ENCODE results near the gene INSYN2A.

The INSYN2A gene, protein sequence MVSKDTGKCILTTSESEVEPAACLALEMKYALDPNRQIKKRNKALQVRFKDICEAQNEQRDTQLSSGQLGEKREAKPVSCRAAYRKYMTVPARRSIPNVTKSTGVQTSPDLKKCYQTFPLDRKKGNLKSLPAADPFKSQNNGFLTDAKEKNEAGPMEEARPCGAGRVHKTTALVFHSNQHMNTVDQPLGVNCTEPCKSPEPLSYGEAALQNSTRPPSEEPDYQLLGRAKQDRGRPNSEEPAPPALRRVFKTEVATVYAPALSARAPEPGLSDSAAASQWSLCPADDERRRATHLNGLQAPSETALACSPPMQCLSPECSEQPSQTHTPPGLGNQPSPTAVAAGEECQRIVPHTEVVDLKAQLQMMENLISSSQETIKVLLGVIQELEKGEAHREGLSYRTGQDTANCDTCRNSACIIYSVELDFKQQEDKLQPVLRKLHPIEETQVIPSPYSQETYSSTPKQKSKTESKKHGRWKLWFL

DNA sequence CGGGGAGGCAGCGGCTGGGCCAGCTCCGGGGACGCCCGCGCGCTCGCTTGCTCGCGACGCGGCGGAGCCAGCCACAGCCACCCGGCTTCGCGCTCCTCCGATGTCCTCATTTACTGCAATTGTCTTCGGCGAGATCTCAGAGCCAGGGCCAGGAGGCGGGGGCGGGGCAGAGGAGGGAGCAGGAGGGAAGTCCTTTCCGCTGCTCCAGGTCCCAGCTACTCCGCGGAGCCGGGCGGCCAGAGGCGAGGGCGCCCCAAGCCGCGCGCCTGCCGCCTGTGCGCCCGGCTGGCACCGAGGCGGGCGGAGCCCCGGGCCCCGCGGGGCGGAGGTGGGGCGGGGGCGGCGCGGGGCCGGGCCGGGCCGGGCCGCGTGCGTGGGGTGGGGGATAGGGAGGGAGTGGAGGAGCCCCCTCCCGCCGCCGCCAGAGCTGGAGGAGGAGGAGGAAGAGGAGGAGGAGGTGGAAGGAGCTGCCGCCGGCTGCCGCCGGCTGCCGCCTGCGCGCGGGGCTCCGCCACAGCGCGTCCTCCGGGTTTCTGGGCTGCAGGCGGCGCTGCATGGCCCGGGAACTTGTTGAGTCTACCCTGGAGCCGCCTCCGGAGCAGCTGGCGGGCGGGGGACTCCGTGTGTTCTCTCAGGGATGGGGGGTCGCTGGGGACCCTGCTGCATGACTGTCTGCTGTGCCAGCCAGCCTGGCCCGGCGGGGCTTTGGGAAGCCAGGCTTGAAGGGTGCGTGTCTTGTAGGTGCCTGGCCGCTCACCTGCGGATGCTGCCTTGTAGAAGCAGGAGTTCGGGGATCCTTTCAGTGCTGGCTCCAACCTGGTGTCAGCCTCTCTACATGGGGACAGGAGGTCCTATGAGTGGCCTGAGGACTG lies at the start of gene INSYN2A:
INSYN2A (minus strand) TSS at position 310 of the 872 bp plus-strand sequence. CDS start 20,196 bp downstream, outside the sequence.
- TF ChIP-seq, protein P1, sequence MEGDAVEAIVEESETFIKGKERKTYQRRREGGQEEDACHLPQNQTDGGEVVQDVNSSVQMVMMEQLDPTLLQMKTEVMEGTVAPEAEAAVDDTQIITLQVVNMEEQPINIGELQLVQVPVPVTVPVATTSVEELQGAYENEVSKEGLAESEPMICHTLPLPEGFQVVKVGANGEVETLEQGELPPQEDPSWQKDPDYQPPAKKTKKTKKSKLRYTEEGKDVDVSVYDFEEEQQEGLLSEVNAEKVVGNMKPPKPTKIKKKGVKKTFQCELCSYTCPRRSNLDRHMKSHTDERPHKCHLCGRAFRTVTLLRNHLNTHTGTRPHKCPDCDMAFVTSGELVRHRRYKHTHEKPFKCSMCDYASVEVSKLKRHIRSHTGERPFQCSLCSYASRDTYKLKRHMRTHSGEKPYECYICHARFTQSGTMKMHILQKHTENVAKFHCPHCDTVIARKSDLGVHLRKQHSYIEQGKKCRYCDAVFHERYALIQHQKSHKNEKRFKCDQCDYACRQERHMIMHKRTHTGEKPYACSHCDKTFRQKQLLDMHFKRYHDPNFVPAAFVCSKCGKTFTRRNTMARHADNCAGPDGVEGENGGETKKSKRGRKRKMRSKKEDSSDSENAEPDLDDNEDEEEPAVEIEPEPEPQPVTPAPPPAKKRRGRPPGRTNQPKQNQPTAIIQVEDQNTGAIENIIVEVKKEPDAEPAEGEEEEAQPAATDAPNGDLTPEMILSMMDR (IDR thresholded peaks at IDR 0.05; ENCODE audit: low read depth, low read length, missing control alignments) = peak; percentile 57
- in situ Hi-C loops (cut with HindIII; ENCODE audit: low sequenced_read_pairs) = no loop called here
- peak within 1 kb of the TSS; percentile 43 for H3K4me3 ChIP-seq (ENCODE audit: low read depth, low read length)
- DNase-seq (ENCODE audit: low read depth) = no peak

DNA sequence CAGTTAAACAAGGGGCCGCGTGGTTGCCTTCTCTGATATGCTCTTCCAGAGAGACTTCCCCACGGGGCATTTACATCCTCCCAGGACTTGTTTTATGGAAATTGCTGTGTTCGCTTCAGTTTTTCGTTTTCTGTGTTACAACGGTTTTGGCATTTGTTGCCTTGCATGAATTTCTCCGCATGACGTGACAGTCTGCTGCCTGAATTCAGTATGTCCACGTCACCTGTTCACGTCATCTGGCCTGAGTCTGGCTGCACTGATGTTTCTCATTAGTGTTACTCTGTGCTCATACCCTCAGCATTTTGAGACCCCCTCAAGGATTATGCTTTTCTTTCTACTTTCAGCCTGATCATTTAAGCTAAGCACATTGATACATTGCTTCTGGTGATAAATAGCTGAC lies 49.1 kb upstream of the INSYN2A start:
- in situ Hi-C loops (cut with HindIII; ENCODE audit: low sequenced_read_pairs) = no loop called here
- TF ChIP-seq, protein P1 (IDR thresholded peaks at IDR 0.05; ENCODE audit: low read depth, low read length, missing control alignments) = no peak

DNA sequence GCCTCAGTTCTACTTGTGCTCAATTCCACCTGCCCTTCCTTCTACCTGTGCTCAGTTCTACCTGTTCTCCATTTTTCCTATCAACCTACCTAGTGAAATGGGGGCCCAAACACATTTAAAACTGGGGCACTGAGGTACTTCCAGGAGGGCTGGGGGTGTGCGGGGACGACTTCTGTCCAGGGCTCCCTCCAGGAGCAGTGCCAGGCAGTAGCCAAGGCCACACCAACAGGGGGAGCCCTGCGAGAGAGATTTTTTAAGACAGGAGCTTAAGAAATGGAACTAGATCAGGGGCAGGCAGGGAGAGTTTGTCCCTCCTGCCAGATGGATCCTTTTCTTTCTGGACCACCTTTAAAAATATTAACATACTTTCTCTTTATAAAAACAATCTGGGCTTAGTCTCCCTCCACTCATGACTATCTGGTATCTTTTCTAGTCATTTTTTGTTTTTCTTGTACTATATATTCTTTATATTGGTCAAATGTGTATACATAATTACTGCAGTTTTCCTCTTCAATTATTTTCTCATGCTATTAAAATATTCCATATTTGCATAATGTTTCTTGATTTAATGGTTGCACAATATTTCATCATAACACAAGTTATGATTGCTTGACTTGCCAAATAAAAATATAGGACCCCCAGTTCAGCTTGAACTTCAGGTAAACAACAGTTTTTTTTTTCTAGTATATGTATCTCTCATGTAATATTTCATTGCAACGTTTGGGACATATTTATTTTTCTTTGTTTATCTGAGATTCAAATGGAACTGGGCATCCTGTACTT lies 47.3 kb upstream of the INSYN2A start:
- in situ Hi-C loops (cut with HindIII; ENCODE audit: low sequenced_read_pairs) = no loop called here
- TF ChIP-seq, protein P1 (IDR thresholded peaks at IDR 0.05; ENCODE audit: low read depth, low read length, missing control alignments) = peak; percentile 65
- H3K4me3 ChIP-seq (ENCODE audit: low read depth, low read length) = no peak overlapping the region
- peak; percentile 1 for DNase-seq (ENCODE audit: low read depth)

More for the DNA sequence above, 49.1 kb upstream of the INSYN2A start:
- no peak overlapping the region for H3K4me3 ChIP-seq (ENCODE audit: low read depth, low read length)
- no peak for DNase-seq (ENCODE audit: low read depth)

DNA sequence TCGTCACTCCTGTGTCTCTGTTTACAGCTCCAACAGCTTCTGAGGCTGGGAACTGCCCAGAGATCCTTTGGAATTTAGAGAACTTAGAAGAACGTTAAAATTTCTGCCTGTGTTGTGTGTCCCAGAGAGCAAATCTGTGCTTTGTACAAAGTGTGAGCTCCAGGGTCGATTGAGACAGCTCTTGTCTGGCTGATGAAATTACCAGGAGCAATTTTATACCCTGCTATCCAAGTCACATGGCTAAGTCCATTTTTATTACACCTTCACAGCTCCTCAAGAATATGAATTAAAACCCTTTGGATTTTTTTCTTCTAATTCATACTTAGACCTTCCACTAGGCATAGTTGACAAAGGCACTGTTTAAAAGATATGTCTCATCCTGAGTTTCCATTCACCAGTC lies 46.5 kb upstream of the INSYN2A start:
- DNase-seq (ENCODE audit: low read depth) = no peak
- in situ Hi-C loops (cut with HindIII; ENCODE audit: low sequenced_read_pairs) = no loop called here
- TF ChIP-seq, protein P1 (IDR thresholded peaks at IDR 0.05; ENCODE audit: low read depth, low read length, missing control alignments) = no peak
- no peak overlapping the region for H3K4me3 ChIP-seq (ENCODE audit: low read depth, low read length)

DNA sequence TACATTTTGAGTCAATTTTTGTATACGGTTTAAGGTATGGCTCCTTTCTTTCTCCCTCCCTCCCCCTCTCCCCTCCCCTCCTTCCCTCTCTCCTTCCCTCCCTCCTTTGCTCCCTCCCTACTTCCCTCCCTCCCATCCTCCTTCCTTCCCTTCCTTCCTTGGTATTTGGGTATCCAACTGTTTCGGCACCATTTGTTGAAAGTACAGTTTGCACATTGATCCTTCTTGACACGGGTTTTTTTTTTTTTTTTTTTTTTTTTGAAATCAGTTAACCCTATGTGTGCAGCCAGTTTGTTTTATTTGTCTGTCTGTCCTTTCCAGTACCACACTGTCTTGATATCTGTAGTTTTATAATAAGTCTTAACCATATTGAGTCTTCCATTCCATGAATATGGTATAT lies 39.9 kb upstream of the INSYN2A start:
- TF ChIP-seq, protein P1 (IDR thresholded peaks at IDR 0.05; ENCODE audit: low read depth, low read length, missing control alignments) = no peak
- DNase-seq (ENCODE audit: low read depth) = no peak
- in situ Hi-C loops (cut with HindIII; ENCODE audit: low sequenced_read_pairs) = no loop called here
- no peak overlapping the region for H3K4me3 ChIP-seq (ENCODE audit: low read depth, low read length)
